OCI-LY3 (cell line): ENCODE measurements around the gene PRR16.

Experiments used
- CTCF ChIP-seq: fragments of 200-600, 300-600 bp; sonication (generic); IDR thresholded peaks from 2 replicates; pipeline ENCODE4 v1.5.1; 2014; ENCODE audit warnings: antibody characterized with exemption, low read length, low read depth
- EZH2phosphoT487 ChIP-seq: fragments of 200-600 bp; shearing (Covaris generic); IDR thresholded peaks from 2 replicates; pipeline ENCODE4 v1.6.1; 2018; ENCODE audit warnings: antibody characterized with exemption, mixed run types, low read depth

GRCh38 chr5:120442694-120443093 is 21.4 kb upstream of the PRR16 start:
- TF ChIP-seq CTCF (no peak), EZH2phosphoT487 (no peak)
